T-helper 1 cell (primary cell): Measurements from ENCODE around the gene NOM1.

Experiments
- DNase-seq, 5 donors: peaks; one replicate each; pipeline ENCODE4 v3.0.0-alpha.2; 2012 to 2020

NOM1 gene

DNA sequence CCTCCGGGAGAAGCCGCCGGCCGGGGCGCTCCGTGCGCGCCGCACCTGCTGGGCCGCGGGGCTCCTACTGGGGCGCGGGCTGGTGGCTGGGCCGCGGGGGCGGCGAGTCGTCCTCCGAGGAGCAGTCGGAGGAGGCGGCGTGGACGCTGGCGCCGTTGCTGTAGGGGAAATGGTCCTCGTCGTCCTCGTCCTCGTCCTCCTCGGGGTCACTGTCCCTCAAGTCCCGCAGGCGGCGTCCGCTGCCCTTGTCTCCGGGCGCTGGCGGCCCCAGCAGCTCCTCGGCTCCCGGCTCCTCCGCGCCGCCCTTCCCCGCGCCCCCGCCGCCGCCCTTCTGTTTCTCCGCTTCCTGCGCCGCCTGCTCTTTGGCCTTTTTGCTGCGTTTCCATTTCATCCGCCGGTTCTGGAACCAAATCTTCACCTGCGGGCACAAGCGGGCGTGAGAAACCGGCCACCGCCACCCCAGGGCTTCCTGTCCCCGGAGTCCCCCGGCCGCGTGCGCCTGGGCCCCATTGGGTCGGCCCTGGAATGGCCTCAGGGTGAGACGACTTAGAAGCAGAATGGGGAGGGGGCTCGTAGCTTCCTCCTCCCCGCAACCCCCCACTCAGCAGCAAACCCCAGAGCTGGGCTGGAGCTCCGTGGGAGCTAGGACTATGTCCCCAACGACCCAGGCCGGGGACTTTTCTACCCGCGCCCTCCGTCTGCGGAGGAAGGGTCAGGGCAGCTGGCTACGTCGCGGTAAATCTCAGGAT lies 56.1 kb downstream of the NOM1 start:
- no peak for DNase-seq

DNA sequence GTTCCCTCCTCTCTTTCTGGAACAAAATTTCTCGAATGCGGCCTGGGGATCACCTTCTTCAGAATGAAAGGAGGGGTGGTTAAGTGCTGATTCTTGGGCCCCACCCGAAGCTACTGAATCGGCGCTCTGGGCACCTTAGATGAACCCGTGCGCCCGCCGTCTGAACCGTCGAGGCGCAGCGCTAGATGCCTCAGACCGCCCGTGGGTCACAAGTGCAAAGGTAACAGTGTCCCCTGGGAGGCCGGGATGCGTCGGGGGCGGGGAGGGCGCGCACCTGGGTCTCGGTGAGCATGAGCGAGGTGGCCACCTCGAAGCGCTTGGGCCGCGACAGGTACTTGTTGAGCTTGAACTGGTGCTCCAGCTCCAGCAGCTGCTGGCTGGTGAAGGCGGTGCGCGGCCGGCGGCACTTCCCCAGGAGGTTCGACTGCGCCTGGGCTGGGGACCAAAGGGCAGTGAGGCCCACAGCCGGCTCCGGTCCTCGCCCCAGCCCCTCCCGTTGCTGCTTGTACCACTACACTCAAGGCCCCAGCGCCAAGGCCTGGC lies 56.8 kb downstream of the NOM1 start:
- no peak for DNase-seq

DNA sequence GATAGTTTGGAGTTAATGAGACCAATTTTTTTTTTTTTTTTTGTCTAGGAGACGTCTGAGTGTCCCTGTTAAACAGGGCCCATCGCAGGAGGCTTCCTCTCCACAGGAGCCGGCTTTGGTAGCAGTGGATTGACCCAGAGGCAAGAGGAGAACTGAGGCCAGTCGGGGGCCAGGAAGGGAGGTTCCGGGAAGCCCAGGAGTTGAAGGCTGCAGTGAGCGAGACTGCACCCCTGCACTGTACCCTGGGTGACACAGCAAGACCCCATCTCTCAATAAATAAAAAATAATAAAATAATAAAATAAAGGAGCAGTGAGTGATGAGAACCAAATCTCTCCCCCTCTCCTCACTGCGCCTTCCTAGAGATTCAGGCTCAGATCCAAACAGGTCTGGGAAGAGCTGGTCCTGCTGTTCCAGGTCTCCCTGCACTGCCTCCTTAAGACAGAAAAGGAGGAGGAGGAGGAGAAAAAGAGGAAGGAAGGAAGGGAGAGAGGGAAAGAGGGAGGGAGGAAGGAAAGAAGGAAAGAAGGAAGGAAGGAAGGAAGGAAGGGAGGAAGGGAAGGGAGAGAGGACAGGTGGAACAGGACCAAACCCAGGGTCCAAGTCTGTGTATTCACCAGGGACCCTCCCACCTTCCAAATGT lies 57.4 kb downstream of the NOM1 start:
- DNase-seq = no peak

DNA sequence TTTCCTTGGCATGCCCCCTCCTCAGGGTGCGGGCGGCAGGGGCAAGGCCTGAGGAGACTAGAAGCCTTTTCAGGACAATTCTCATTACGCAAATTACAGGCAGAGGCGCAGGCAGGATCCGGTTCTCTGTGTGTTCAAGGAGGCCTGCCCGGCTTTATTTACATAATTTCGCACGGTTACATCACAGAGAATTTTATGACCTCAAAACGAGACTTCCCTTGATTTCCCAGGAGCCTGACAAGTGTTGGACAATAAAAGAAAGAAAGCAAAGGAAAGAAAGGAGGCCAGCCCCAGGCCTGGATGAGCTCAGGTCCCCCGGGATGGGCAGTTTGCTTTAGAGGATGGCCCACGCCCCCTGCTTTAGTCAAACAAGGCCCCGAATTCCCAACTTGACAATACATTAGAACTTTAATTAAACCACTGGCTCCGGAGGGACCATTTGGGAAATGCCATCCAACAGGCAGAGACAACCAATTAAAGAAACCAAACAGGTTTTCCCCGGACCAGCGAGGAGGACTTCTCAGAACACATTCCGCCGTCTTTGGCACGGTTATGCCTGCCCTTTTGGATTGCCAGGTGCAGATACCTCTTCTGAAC lies 58.1 kb downstream of the NOM1 start:
- DNase-seq = no peak

DNA sequence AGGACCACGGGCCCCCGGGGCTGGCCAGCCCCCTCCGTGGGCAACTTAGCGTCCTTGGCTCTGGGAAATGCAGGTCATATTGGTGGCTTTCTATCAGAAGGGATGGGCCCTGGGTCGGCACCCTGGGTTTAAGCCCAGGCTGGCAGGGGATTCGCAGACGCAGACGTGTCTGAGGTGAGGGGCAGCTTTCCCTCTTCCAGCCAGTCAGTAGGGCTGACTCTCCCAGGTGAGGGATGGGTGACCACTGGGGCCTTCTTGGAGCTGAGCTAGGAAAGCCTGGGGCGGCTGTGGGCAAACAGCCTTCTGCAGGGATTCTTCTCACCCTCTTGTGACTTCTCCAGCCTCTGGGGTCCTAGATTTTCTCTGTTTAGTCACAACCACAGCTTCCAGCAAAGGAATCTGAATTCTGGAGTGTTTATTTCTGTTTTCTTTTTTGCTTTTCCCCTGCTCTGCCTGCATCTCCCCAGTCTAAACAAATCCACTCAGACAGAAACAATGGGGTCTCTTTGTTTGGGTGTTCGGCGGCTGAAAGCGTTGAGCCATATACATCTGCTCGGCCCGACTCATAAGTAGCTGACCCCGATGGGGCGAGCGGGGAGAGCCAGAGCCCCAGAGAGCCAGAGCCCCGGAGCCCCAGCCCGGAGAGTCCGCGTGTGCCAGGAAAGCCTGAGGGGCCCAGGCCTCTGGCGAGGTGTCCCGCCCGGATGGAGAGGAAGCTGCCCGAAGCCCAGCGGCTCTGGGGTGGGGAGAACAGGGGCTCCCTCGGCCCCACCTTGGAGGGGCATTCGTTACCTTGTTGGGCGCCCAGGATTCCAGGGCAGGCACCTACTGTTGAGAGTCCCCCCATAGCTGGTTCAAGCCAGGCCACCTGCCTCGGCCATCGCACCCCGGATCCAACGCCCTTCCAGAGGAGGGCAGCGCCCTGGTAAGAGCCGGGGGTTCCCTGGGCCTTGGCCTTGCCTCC lies 59.0 kb downstream of the NOM1 start:
- no peak for DNase-seq

DNA sequence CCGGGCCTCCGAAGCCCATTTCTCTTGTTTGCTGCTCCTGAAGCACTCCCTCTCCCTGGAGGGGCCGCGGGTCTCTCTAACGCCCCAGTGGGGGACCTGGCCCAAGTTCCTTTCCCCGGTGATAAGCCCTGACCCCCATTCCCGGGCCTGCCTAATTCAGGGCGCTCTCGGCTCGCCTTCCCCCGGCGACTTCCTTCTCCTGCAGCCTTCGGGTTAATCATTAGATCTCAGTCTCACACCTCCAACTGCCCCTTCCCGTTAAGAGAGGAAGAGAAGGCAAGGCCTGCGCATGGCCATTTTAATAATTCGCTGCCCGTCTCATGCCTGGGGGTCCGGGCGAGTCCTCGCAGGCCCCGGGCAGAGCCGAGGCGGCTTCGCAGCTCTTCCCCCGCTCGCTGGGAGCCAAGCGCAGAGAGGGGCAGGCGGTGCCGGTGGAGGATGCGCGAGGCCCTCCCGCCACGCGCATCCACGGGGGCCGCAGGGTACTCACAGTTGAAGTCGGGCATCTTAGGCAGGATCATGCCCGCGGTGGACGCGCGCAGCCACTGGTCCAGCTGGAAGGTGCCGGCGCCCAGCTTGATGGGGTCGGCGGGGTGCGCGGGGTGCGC lies 59.8 kb downstream of the NOM1 start:
- DNase-seq = no peak

DNA sequence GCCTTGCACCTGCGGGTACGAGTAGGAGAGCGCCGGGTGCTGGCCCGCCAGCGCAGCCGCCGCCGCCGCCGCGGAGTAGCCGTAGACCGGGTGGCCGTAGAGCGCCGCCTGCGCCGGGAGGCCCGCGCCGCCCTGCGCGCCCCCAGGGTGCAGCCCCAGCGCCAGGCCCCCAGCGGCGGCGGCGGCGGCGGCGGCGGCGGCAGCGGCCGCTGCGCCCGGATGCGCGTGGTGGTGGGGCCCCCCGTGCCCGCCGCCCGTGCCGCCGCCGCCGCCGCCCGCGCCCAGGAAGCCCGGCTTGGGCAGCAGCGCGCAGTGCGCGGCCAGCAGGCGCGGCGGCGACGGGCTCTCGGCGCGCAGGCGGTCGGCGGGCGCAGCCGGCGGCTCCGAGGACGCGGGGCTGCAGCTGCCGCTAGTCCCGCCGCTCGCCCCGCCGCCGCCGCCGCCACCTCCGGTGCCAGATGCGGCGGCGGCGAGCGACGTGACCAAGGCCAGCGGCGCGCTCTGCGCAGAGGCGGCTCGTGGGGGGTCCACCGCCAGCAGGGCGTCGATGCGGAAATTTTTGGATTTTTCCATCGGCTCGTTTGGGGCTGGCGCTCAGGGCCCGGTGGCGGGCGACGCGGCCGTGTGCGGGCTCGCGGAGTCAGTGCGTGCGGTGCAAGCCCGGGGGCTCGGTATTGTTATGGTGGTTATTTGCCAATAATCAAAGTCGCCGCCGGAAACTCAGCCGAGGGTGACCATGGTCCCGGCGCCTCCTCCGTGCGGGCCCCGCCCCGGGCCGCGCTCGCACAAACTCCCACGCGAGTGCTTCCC lies 60.5 kb downstream of the NOM1 start:
- no peak for DNase-seq

DNA sequence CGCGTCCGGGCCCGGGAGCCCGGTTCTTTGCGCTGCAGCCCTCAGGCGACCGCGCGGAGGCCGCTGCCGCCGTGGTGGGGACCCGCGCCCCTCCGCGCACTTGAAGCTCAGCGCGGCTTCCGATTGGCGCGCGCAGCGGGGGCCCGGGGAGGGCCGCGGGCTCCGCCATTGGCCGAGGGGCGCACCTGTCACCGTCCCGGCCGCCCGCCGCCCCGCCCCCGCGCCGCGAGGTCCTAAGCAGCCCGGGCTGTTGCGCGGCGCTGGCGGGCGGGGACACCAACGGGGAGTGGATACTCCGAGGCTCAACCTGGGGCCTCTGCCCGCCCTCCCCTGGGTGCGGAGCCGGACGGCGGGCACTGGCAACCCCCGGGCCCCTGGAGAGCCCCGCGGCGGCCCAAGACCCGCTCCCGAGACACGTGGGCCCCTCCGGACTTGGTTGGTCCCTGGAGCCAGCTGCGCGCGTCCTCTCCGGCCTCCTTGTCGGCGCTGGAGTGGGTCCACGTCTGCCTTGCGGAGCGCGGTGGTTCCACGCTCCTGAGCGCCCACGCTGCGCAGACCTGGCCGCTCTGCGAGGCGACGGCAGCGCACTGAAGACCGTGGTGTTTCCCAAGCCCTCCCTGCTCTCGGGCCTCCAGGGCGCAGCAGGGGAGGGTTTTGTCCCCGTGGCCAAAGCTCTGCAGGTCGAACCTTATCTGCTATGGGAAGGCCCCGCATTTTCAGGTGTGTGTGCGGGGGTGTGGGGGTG lies 61.2 kb downstream of the NOM1 start, which contains the start of gene MNX1:
MNX1 (minus strand) TSS at position 76 of the 745 bp plus-strand sequence. CDS start 313 bp downstream, outside the sequence.
- DNase-seq = peak in 2 of 5 donors; percentile 16 to 52

DNA sequence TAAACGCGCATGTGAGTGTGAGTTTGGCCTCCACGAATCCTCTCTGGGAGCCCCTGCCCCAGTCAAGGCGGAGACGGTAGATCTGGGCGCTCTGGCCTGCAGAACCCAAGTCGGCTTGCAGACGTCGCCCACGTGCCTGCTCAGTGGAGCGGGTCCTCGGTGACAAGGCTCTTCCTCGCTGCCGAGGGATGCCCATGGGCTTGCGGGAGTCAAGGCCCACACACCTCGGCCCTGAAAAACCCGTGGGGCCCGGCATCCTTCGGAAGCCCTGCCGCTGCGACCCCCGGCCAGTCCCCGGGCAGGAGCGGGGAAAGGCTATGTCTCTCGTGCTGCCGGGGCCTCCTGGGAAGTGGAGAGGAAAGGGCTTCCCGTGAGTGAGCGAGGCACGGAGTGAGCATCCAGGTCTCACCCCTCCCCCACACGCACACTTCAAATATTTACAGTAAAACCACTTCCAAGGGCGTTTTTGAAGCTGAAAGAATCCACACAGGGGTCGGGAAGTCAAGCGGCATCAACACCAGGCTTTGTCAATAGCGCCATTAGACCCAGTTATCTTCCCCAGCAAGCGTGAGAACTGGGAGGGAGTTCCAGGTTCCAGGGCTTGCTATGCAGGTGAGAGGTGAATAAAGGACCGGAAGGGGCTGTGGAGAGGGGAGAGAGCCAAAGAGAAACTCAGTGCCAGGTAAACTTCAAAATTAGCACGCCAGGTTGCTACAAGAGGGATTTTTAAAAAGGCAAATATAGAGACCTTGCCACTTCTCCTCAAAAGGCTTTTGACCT lies 62.0 kb downstream of the NOM1 start:
- no peak for DNase-seq

DNA sequence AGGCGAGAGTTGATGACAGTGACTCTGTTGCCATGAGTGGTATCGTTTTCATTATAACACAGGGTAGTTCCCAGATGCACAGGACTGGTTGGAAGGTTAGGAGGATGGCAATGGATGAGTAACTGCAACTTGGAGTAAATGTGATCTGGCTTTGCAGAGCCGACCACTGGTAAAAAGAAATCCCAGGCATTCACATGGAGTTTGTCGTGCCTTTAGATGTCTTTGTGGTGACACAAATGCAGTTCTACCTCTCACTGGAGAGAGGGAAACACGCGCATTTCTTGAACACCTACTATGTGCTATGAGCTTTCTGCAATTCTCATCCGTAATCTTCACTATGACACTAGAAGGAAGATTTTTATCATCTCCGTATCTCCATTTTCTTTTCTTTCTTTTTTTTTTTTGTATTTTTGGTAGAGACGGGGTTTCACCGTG lies 62.6 kb downstream of the NOM1 start:
- DNase-seq = no peak

DNA sequence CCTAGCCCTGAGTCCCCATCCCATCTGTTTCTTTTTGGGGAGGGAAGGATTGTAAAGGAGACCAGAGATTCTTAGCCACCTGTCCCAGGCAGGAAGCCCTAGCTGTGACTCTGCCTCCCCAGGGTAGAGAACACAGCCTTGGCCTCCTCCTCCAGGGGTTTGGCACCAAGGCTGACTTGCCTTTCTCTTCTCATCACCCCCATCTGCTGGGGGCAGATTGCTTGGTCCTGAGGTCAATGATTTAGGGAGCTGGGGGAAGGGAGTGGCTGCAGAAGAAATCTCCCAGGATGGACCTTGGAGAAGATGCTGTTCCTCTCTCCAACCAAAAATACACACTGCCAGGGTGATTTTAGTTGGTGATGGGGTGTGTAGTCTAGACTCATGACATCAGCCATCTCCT lies 63.6 kb downstream of the NOM1 start:
- no peak for DNase-seq

DNA sequence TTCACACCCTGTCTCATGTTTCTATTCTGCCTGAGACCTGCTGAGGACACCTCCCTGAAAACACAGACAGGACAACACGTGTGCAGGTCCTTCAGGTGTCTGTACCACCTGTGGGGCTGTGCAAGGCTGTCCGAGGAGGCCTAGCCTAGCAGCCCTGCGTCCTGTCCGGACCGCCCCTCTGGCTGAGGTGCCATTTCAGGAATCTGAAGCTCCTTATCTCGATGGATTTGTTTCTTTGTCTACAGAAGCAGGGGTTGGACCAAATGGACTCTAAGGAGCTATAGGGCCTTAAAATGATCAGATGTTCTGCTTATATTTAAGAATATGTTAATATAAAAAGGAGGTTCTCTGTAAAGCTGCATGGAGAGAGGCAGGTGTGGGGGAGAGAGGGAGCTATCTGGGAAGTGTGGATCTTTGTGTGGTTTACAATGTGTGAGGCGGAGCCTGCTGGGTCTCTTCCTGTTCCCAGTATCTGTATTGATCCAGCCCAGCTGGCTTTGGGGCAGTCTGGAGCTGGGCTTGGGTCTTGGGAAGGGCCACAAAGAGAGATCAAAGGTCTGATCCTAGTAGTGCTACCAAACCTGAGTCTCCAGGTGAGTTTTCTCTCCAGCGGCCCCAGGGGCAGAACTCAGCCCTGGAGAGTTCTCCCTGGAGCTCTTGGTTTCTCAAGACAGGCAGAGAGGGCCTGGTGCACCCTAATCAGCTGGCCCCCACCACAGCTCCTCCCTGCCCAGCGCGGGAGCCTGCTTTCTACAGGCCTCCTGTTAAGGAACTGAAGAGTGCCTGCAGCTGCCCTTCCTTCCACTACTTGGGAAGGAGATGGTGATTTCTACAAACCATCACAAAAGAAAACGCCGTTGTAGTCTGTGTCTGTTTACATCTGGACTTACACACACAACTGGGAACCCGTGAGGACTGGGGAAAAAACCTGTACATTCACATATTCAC lies 64.4 kb downstream of the NOM1 start:
- no peak for DNase-seq

DNA sequence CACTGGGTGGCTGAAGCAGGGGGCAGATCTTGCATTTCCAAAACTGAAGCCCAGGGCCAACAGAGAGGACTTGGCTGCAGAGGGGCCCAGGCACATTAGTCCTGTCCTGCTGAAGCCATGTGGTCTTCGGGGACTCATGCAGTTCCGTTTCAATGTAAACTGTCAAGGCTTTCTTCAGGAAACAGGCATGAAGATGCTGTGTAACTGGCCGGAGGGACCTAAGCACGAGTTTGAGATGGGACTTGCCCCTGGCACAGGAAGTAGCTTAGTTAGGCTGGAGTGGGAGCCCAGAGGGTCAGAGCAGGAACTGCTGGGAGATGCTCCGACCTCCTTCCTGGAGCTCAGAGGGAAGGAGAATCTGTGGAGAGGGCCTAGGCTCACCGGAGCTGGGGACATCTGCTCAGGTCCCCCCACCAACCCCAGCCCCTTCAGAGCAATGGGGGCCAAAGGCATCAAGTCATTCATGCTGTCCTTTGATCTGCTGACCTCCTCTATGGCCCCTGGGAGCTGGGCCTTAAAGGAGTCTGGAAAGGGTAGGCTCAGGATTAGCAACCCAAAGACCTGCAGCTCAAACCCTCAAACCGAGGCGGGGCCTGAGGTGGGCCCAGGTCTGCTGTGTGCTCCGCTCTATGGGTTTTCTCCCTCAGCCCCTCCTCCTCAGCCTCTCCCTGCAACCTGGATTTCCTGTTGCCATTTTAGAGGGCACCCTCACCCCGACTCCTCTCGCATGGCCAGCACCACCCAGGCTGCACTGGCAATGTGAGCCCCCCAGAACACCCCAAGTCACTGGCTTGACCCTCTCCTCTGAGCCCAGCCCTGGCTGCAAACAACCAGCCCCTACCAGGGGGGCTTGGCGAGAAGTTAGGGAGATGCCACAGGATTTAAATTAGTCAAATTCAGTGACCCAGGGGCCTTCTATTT lies 65.4 kb downstream of the NOM1 start:
- no peak for DNase-seq

DNA sequence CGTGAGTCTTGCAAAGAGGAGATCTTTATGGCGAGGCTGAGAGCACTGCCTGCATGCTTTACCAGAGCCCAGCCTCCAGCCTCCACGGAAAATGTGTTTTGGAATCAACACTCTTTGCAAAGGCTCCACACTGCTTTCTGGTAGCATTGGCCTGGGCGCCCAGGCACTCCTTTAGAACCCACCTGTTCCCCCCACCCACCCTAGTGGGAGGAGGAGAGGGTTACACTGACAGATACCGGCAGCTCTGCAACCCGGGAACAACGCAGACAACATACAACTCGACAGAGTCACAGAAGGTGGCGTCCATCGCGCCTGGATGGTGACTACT lies 66.5 kb downstream of the NOM1 start:
- no peak for DNase-seq

DNA sequence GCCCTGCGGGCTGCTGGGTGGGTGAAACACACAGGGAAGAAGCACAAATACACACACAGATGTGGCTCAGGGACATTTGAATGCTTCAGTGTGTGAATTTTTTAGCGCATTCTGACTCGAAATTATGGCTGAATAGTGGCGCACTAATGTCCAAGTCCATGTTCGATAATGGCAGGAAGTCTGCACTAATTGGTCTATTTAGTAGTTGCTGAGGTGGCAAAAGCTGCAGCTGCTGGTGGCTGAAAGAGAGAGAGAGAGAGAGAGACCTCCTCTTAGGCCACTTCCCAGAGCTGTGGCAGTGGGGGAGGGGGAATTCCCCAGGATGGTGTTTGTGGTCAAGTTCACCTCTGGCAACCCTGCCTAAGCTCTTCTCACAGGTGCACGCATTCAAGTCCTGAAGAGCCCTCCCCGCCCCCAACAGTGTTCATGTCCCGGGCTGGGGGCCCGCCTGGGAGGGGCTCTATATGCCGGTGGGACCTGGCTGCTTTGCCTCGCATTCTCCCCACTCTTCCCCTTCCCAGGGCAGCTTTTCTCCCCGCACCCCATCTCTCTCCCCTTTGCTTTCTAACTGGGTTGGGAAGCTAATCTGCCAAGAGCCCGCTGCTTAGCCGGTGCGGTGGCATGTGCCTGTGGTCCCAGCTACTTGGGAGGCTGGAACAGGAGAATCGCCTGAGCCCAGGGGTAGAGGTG lies 67.0 kb downstream of the NOM1 start:
- DNase-seq = no peak

DNA sequence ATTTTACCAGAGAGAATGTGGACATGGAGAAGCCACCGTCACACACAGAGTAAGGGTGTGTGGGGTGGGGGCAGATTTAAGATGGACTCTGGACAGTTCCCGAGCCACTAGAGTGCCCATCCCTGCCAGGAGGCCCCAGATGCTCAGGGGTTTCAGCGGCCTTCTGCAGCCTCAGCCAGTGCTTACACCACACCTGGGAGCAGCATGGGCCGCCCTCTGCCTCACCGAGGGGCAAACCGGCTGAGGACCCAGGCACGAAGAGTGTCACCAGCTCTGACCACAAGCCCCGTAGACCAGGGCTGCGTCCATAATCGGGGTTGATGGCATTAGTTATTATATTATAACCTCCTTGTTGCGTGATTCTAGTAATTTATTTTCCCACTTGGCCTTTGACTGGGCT lies 67.6 kb downstream of the NOM1 start:
- no peak for DNase-seq
